ENCODE data around the gene LSM3. TPM values are rescaled to one million over a fixed set of nuclear protein-coding genes. Genes with fewer than 3 reads are reported as not detected.

Gene LSM3
- total and polyA plus RNA-seq, 2 of the 4 experiments (the other 2 are of a cell fraction), result 3.4 to 11.5 TPM

DNA sequence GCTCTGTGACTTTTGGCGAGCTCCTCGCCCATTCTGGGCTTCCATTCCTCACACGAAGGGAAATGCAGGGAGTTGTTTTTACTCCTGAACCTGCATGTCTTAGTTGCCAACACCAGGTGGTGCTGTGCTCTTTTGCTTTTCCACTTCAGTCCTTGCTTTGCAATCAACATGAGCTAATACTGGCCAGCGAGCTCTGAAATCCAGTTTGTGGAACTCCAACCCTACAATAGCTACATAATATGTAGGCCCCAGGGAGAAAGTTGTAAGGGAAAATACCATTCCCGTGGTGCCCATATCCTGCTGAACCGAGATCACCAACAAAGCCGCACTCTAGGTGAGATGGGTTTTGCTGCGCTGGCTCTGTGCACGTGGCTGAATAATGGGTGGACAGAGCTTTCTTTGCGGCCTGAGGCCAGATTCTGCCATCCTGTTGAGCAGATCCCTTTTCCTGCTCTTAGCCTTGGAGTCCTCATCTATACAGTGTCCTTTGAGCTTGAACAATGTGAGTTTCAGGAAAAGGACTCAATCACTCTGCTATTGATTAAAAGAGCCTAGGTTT lies 25.0 kb downstream of the LSM3 start (continued):
- TF ChIP-seq, protein P1, sequence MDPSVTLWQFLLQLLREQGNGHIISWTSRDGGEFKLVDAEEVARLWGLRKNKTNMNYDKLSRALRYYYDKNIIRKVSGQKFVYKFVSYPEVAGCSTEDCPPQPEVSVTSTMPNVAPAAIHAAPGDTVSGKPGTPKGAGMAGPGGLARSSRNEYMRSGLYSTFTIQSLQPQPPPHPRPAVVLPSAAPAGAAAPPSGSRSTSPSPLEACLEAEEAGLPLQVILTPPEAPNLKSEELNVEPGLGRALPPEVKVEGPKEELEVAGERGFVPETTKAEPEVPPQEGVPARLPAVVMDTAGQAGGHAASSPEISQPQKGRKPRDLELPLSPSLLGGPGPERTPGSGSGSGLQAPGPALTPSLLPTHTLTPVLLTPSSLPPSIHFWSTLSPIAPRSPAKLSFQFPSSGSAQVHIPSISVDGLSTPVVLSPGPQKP (IDR thresholded peaks at IDR 0.05; ENCODE audit: borderline replicate concordance, low read depth, low read length), result no peak
- no peak for TF ChIP-seq FOS (IDR thresholded peaks at IDR 0.05; ENCODE audit: low read depth, low read length)
- TF ChIP-seq POLR2A (IDR thresholded peaks at IDR 0.05; ENCODE audit: low read depth, low read length), result no peak
